GM19468 (cell line): ENCODE measurements around the gene DNPH1.

Source experiments
- ATAC-seq: cut with Tn5 transposase; IDR thresholded peaks from one replicate; pipeline ENCODE4 v1.9.1; 2021; ENCODE audit warnings: mild to moderate bottlenecking, moderate library complexity, moderate number of reproducible peaks; ENCODE audit not compliant: unreplicated experiment; ENCODE audit errors: extremely low read depth

Gene DNPH1

GRCh38 chr6:43219814-43220213 lies 9.5 kb downstream of the DNPH1 start:
- ATAC-seq = no peak

GRCh38 chr6:43219119-43219518 lies 10.2 kb downstream of the DNPH1 start:
- ATAC-seq = no peak

- no peak for ATAC-seq
Measured at GRCh38 chr6:43217351-43217750, 11.9 kb downstream of the DNPH1 start.

- ATAC-seq = no peak
Measured at GRCh38 chr6:43216200-43216599, 13.1 kb downstream of the DNPH1 start.

DNA sequence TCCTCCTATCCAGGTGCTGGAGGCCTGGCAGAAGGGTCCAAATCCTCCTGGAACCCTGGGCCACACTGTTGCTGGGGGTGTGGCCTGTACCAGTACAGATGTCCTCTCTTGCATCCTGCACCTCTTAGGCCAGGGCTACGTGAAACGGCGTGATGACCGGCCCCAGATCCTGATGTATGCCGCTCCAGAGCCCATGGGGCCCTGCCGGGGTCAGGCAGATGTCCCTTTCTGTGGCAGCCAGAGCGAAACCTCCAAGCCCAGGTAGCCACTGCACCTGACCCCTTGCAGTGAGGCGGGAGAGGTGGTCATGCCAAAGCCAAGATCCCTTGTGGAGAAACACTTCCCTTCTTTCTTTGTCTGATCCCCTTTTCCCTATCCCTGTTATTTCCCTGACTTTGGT lies 14.2 kb downstream of the DNPH1 start:
- ATAC-seq = no peak

GRCh38 chr6:43213431-43213830 lies 15.8 kb downstream of the DNPH1 start:
- no peak for ATAC-seq

- ATAC-seq = no peak
Measured at GRCh38 chr6:43211955-43212354, 17.3 kb downstream of the DNPH1 start.

- ATAC-seq = no peak
Measured at GRCh38 chr6:43207286-43207685, 22.0 kb downstream of the DNPH1 start.

- ATAC-seq = no peak
Measured at GRCh38 chr6:43205849-43206248, 23.4 kb downstream of the DNPH1 start.

- ATAC-seq = no peak
Measured at GRCh38 chr6:43204271-43205105, 24.8 kb downstream of the DNPH1 start.

DNA sequence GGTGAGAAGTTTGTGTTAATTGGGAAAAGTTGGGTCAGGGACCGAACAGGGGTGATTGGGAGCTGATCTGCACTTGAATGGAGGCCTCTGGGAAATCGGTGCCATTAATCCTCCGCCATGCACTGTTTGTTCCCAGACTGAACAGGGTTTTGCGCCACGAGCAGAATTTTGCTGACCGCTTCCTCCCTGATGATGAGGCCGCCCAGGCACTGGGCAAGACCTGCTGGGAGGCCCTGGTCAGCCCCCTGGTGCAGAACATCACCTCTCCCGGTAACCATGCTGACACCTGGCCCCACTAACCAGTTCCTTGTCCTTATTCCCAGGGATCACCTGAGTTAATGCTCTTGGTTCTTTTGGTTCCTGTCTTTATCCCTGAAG lies 25.6 kb downstream of the DNPH1 start:
- ATAC-seq = no peak

DNA sequence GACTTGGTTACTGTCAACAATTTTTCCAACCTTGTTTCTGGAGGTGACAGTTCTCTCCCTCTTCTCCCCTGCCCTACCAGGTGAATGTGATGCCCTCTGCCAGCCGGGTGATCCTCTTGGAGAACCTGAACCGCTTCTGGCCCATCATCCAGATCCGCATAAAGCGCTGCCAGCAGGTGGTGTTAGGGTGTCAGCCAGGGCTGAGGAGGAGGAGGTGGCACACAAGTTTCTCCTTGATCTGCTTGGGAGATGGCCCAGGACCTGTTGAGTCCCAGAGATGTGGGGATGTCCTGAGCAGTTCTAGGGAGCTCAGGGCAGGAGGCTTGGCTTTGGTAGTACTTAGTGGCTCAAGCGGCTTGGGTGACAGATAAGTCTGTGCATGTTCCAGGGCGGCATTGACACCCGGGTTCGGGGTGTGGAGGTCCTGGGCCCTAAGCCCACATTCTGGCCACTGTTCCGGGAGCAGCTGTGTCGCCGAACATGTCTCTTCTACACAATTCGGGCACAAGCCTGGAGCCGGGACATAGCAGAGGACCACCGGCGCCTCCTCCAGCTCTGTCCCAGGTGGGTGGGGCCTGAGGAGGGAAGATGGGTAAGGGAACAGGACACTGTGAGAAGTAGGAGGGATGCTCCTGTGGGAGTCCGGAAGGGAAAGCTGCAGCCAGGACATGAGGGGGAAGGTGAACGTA lies 26.1 kb downstream of the DNPH1 start:
- no peak for ATAC-seq

GRCh38 chr6:43202451-43202850 lies 26.8 kb downstream of the DNPH1 start:
- no peak for ATAC-seq

GRCh38 chr6:43200541-43200940 lies 28.7 kb downstream of the DNPH1 start:
- ATAC-seq = no peak

- no peak for ATAC-seq
Measured at GRCh38 chr6:43199912-43200311, 29.4 kb downstream of the DNPH1 start.

GRCh38 chr6:43196337-43196736 lies 32.9 kb downstream of the DNPH1 start:
- no peak for ATAC-seq

DNA sequence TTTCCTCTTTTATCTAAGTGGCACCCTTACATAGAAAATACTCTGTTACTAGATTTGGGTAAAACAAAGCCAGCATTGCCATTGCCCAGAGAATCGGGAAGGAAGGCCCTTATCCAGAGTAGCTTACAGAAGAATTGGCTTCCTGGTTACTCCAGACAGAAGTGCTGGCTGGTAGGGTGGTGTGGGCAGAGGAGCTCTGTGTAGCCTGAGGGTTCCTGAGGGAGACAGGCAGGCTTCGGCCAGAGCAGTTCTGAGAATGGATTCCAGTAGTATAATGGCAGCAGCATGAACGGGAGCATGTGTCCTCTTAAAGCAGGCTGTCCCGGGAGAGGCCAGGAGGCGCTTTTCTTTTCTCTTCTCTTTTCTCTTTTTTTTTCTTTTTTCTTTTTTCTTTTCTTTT lies 35.4 kb downstream of the DNPH1 start:
- ATAC-seq = no peak

DNA sequence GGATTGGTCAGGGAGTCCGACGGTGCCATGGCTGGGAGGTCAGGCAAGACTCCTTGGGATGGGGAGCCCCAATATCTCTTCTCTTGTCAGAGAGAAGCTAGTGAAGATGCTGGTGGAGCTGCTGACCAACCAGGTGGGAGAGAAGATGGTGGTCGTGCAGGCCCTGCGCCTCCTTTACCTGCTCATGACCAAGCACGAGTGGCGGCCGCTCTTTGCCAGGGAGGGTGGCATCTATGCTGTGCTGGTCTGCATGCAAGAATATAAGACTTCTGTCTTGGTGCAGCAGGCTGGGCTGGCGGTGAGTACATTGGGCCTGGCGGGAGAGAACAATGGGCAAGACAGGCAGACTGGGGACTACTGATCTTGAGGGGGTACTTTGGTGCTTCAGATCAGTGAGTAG lies 36.4 kb downstream of the DNPH1 start:
- ATAC-seq = no peak

DNA sequence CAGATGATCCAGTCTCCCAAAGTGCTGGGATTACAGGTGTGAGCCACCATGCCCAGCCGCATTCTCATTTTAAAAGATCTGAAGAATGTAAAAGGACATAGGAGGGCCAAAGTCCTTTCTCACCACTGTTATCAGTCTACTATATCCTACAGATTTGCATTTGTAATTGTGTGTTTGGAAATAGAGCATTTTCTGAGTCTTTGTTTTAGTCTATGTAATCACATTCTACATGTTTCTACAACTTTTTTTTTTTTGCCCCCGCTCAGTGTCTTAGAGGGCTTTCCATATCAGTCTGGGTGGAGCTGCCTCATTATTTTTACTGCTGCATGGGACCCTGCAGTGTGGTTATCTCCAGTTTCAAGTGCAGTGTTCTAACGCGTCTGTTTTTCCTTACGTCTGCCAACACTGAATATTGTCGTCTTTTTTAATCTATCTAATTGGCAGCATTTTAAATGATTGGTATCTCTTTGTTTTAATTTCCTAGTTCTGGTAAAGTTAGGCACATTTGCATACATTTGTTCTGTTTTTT lies 39.4 kb downstream of the DNPH1 start:
- ATAC-seq = no peak

GRCh38 chr6:43188426-43188825 lies 40.9 kb downstream of the DNPH1 start:
- ATAC-seq = no peak

DNA sequence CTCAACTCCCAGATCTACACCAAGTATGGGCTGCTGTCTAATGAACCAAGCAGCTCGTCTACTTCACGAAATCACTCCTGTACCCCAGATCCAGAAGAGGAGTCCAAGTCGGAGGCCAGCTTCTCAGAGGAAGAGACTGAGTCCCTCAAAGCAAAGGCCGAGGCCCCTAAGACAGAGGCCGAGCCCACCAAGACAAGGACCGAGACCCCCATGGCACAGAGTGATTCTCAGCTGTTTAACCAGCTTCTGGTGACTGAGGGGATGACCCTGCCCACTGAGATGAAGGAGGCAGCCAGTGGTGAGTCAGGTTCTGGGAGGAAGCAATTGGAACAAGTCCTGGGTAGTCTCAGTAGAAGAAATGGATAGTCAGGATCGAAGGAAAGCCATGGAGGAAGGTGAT lies 41.5 kb downstream of the DNPH1 start:
- no peak for ATAC-seq

GRCh38 chr6:43186706-43187105 lies 42.6 kb downstream of the DNPH1 start:
- no peak for ATAC-seq
